NCI-H1092 (cell line): ENCODE data around the gene FER.

Source experiments
- DNase-seq: peaks from one replicate; lab custom pipeline; 2025; lab: John Stamatoyannopoulos, UW

Gene FER

GRCh38 chr5:109246395-109246794 lies 498.7 kb downstream of the FER start:
- DNase-seq: no peak
